HEK293 (cell line): ENCODE measurements around the gene FNDC8.

Experiments used
- GLI2 ChIP-seq: fragments of 450-650 bp; formaldehyde crosslinking; IDR thresholded peaks from 2 replicates; pipeline ENCODE4; 2017; ENCODE audit warnings: missing biosample characterization, missing genetic modification characterization, low read depth, borderline replicate concordance
- HOXD13 ChIP-seq: sonication (generic); formaldehyde crosslinking; IDR thresholded peaks from 2 replicates; pipeline ENCODE4 v1.8.0; 2022; ENCODE audit warnings: missing genetic modification reagents, borderline replicate concordance
- KLF8 ChIP-seq: fragments of 450-650 bp; formaldehyde crosslinking; IDR thresholded peaks from 2 replicates; pipeline ENCODE4 v1.5.1; 2016; ENCODE audit warnings: missing biosample characterization, missing genetic modification characterization
- OSR2 ChIP-seq: fragments of 450-650 bp; formaldehyde crosslinking; IDR thresholded peaks from 2 replicates; pipeline ENCODE4 v1.5.1; 2016; ENCODE audit warnings: missing biosample characterization, missing genetic modification characterization
- REPIN1 ChIP-seq: fragments of 450-650 bp; formaldehyde crosslinking; IDR thresholded peaks from 2 replicates; pipeline ENCODE4 v1.5.1; 2017; ENCODE audit warnings: missing biosample characterization, missing genetic modification characterization, low read depth
- ZBTB48 ChIP-seq: fragments of 450-650 bp; formaldehyde crosslinking; IDR thresholded peaks from 2 replicates; pipeline ENCODE4 v1.5.1; 2016; ENCODE audit warnings: missing biosample characterization, missing genetic modification characterization
- ZFP3 ChIP-seq: fragments of 450-650 bp; formaldehyde crosslinking; IDR thresholded peaks from 2 replicates; pipeline ENCODE4 v1.5.1; 2016; ENCODE audit warnings: low read depth, missing biosample characterization, missing genetic modification characterization
- ZFP37 ChIP-seq: fragments of 450-650 bp; formaldehyde crosslinking; IDR thresholded peaks from 2 replicates; pipeline ENCODE4 v1.5.1; 2016; ENCODE audit warnings: missing biosample characterization, missing genetic modification characterization
- ZIC2 ChIP-seq: fragments of 450-650 bp; formaldehyde crosslinking; IDR thresholded peaks from 2 replicates; pipeline ENCODE4 v1.5.1; 2016; ENCODE audit warnings: missing biosample characterization, missing genetic modification characterization
- ZNF112 ChIP-seq: fragments of 450-650 bp; formaldehyde crosslinking; IDR thresholded peaks from 2 replicates; pipeline ENCODE4 v1.5.0; 2017; ENCODE audit warnings: missing biosample characterization, missing genetic modification characterization
- ZNF239 ChIP-seq: fragments of 450-650 bp; formaldehyde crosslinking; IDR thresholded peaks from 2 replicates; pipeline ENCODE4 v1.5.1; 2016; ENCODE audit warnings: missing biosample characterization, missing genetic modification characterization
- ZNF311 ChIP-seq: fragments of 450-650 bp; formaldehyde crosslinking; IDR thresholded peaks from 2 replicates; pipeline ENCODE4 v1.5.1; 2017; ENCODE audit warnings: missing biosample characterization, missing genetic modification characterization, borderline replicate concordance
- ZNF324 ChIP-seq: fragments of 450-650 bp; formaldehyde crosslinking; IDR thresholded peaks from 2 replicates; pipeline ENCODE4 v1.5.1; 2016; ENCODE audit warnings: missing biosample characterization, missing genetic modification characterization
- ZNF391 ChIP-seq: fragments of 450-650 bp; formaldehyde crosslinking; IDR thresholded peaks from 2 replicates; pipeline ENCODE4 v1.5.1; 2016; ENCODE audit warnings: low read depth, missing biosample characterization, missing genetic modification characterization, borderline replicate concordance
- ZNF501 ChIP-seq: fragments of 450-650 bp; formaldehyde crosslinking; IDR thresholded peaks from 2 replicates; pipeline ENCODE4 v1.5.1; 2016; ENCODE audit warnings: missing biosample characterization, missing genetic modification characterization
- ZNF548 ChIP-seq: fragments of 450-650 bp; formaldehyde crosslinking; IDR thresholded peaks from 2 replicates; pipeline ENCODE4 v1.5.1; 2016; ENCODE audit warnings: missing biosample characterization, missing genetic modification characterization
- ZNF560 ChIP-seq: fragments of 450-650 bp; formaldehyde crosslinking; IDR thresholded peaks from 2 replicates; pipeline ENCODE4 v1.5.1; 2017; ENCODE audit warnings: missing biosample characterization, missing genetic modification characterization, borderline replicate concordance
- ZNF585B ChIP-seq: fragments of 450-650 bp; formaldehyde crosslinking; IDR thresholded peaks from 2 replicates; pipeline ENCODE4 v1.5.1; 2016; ENCODE audit warnings: missing biosample characterization, missing genetic modification characterization
- ZNF626 ChIP-seq: fragments of 450-650 bp; sonication (Bioruptor Pico); formaldehyde crosslinking; IDR thresholded peaks from 2 replicates; pipeline ENCODE4 v1.5.1; 2018; ENCODE audit warnings: missing biosample characterization, missing genetic modification characterization, inconsistent platforms
- ZNF629 ChIP-seq: fragments of 450-650 bp; formaldehyde crosslinking; IDR thresholded peaks from 2 replicates; pipeline ENCODE4 v1.5.1; 2017; ENCODE audit warnings: missing biosample characterization, missing genetic modification characterization
- ZNF660 ChIP-seq: fragments of 450-650 bp; IDR thresholded peaks from 2 replicates; pipeline ENCODE4 v1.5.1; 2018; ENCODE audit warnings: missing biosample characterization, mild to moderate bottlenecking, missing genetic modification characterization
- ZNF677 ChIP-seq: fragments of 450-650 bp; IDR thresholded peaks from 2 replicates; pipeline ENCODE4 v1.5.0; 2018; ENCODE audit warnings: missing biosample characterization, mild to moderate bottlenecking, missing genetic modification characterization, moderate library complexity
- ZNF777 ChIP-seq: fragments of 450-650 bp; formaldehyde crosslinking; IDR thresholded peaks from 2 replicates; pipeline ENCODE4 v1.5.1; 2017; ENCODE audit warnings: missing biosample characterization, missing genetic modification characterization, borderline replicate concordance
- ZNF830 ChIP-seq: fragments of 450-650 bp; IDR thresholded peaks from 2 replicates; pipeline ENCODE4 v1.5.0; 2018; ENCODE audit warnings: missing biosample characterization, missing genetic modification characterization, low read depth, mild to moderate bottlenecking, moderate library complexity
- ZSCAN23 ChIP-seq: fragments of 450-650 bp; formaldehyde crosslinking; IDR thresholded peaks from 2 replicates; pipeline ENCODE4 v1.5.1; 2016; ENCODE audit warnings: missing biosample characterization, missing genetic modification characterization
- ZSCAN30 ChIP-seq: fragments of 450-650 bp; IDR thresholded peaks from 2 replicates; pipeline ENCODE4 v1.5.1; 2018; ENCODE audit warnings: missing biosample characterization, mild to moderate bottlenecking, missing genetic modification characterization, moderate library complexity
- TF ChIP-seq, protein P1 (sequence below): fragments of 450-650 bp; formaldehyde crosslinking; IDR thresholded peaks from 2 replicates; pipeline ENCODE4 v1.5.1; 2017; ENCODE audit warnings: missing biosample characterization, missing genetic modification characterization
- TF ChIP-seq, protein P2 (sequence below): fragments of 450-650 bp; formaldehyde crosslinking; IDR thresholded peaks from 2 replicates; pipeline ENCODE4 v1.5.1; 2016; ENCODE audit warnings: missing biosample characterization, missing genetic modification characterization
- TF ChIP-seq, protein P3 (sequence below): fragments of 450-650 bp; formaldehyde crosslinking; IDR thresholded peaks from 2 replicates; pipeline ENCODE4 v1.5.1; 2016; ENCODE audit warnings: missing biosample characterization, missing genetic modification characterization
- TF ChIP-seq, protein P4 (sequence below): fragments of 450-650 bp; formaldehyde crosslinking; IDR thresholded peaks from 2 replicates; pipeline ENCODE4 v1.5.1; 2016; ENCODE audit warnings: missing biosample characterization, missing genetic modification characterization
- TF ChIP-seq, protein P5 (sequence below): fragments of 450-650 bp; formaldehyde crosslinking; IDR thresholded peaks from 2 replicates; pipeline ENCODE4 v1.5.1; 2016; ENCODE audit warnings: missing biosample characterization, missing genetic modification characterization, low read depth
- TF ChIP-seq, protein P6 (sequence below): fragments of 450-650 bp; formaldehyde crosslinking; optimal IDR thresholded peaks from 2 replicates; pipeline ENCODE3; 2016; ENCODE audit warnings: missing biosample characterization, mild to moderate bottlenecking, missing genetic modification characterization

The FNDC8 gene

DNA sequence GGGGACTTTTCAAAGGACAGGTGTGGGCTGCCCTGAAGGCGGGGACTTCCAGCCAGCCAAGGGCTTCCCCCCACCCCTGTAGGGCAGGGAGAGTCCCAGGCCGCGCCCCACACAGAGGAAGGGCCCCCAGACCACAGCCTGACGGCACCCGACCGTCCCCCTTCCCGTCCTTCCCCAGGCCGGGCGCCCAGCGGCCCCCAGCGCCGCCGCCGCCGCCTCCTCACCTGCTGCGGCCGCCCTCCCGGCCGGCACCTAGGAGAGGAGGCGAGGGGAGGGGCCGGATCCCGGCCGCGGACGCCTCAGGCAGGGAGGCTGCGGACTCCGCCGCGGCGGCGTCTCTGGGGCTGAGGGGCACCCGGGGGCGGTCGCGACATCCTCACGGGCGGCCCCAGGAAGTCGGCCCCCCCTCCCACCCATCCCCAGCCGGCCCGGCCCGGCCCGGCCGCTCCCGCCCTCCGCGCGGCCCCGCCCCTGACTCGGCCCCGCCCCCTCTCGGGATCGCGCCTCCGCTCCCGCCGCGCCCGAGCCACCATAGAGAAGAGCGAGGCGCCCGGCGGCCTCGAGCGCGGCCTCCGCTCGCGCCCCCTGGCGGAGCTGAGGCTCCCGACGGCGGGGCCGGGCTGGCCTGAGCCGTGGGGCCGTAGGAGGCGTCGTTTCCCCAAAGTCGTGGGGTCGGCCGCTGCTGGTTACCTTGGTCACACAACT, 32.4 kb upstream of the FNDC8 start (continued):
- TF ChIP-seq, protein P1, sequence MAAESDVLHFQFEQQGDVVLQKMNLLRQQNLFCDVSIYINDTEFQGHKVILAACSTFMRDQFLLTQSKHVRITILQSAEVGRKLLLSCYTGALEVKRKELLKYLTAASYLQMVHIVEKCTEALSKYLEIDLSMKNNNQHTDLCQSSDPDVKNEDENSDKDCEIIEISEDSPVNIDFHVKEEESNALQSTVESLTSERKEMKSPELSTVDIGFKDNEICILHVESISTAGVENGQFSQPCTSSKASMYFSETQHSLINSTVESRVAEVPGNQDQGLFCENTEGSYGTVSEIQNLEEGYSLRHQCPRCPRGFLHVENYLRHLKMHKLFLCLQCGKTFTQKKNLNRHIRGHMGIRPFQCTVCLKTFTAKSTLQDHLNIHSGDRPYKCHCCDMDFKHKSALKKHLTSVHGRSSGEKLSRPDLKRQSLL (tag by site-specific recombination), result peak; percentile 40; the same call in 1 of the 2 replicates
- TF ChIP-seq ZNF391 (tag by site-specific recombination), result no peak
- no peak for TF ChIP-seq ZFP37 (tag by site-specific recombination)
- TF ChIP-seq, protein P2, sequence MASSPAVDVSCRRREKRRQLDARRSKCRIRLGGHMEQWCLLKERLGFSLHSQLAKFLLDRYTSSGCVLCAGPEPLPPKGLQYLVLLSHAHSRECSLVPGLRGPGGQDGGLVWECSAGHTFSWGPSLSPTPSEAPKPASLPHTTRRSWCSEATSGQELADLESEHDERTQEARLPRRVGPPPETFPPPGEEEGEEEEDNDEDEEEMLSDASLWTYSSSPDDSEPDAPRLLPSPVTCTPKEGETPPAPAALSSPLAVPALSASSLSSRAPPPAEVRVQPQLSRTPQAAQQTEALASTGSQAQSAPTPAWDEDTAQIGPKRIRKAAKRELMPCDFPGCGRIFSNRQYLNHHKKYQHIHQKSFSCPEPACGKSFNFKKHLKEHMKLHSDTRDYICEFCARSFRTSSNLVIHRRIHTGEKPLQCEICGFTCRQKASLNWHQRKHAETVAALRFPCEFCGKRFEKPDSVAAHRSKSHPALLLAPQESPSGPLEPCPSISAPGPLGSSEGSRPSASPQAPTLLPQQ, result no peak
- TF ChIP-seq ZBTB48, result no peak; the same call in 1 of the 2 replicates
- no peak for TF ChIP-seq ZNF324
- TF ChIP-seq ZNF777, result no peak
- TF ChIP-seq ZNF311, result no peak
- TF ChIP-seq ZNF660 (tag by site-specific recombination), result peak; percentile 60; the same call in 1 of the 2 replicates
- TF ChIP-seq OSR2 (tag by site-specific recombination), result no peak
- TF ChIP-seq ZSCAN23 (tag by site-specific recombination), result no peak
- TF ChIP-seq, protein P3, sequence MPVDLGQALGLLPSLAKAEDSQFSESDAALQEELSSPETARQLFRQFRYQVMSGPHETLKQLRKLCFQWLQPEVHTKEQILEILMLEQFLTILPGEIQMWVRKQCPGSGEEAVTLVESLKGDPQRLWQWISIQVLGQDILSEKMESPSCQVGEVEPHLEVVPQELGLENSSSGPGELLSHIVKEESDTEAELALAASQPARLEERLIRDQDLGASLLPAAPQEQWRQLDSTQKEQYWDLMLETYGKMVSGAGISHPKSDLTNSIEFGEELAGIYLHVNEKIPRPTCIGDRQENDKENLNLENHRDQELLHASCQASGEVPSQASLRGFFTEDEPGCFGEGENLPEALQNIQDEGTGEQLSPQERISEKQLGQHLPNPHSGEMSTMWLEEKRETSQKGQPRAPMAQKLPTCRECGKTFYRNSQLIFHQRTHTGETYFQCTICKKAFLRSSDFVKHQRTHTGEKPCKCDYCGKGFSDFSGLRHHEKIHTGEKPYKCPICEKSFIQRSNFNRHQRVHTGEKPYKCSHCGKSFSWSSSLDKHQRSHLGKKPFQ (tag by site-specific recombination), result no peak
- TF ChIP-seq ZNF548 (tag by site-specific recombination), result no peak
- TF ChIP-seq, protein P4, sequence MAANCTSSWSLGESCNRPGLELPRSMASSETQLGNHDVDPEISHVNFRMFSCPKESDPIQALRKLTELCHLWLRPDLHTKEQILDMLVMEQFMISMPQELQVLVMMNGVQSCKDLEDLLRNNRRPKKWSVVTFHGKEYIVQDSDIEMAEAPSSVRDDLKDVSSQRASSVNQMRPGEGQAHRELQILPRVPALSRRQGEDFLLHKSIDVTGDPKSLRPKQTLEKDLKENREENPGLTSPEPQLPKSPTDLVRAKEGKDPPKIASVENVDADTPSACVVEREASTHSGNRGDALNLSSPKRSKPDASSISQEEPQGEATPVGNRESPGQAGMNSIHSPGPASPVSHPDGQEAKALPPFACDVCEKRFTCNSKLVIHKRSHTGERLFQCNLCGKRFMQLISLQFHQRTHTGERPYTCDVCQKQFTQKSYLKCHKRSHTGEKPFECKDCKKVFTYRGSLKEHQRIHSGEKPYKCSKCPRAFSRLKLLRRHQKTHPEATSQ (tag by site-specific recombination), result 0 out of 2 replicates have a peak, but pooled peaks have one; percentile 30
- no peak for TF ChIP-seq ZNF239 (tag by site-specific recombination)
- TF ChIP-seq KLF8 (tag by site-specific recombination), result no peak
- TF ChIP-seq ZNF112 (tag by site-specific recombination), result no peak
- TF ChIP-seq REPIN1 (tag by site-specific recombination), result no peak
- TF ChIP-seq ZNF830 (tag by site-specific recombination), result no peak
- TF ChIP-seq ZFP3, result no peak
- TF ChIP-seq GLI2 (tag by site-specific recombination), result no peak
- TF ChIP-seq ZNF501 (tag by site-specific recombination), result no peak
- TF ChIP-seq HOXD13 (CRISPR knock-in tag), result no peak
- no peak for TF ChIP-seq ZNF560
- TF ChIP-seq ZSCAN30 (tag by site-specific recombination), result peak; percentile 63
- no peak for TF ChIP-seq ZNF585B (tag by site-specific recombination)
- TF ChIP-seq ZIC2 (tag by site-specific recombination), result no peak
- no peak for TF ChIP-seq ZNF629 (tag by site-specific recombination)
- no peak; the same call in 1 of the 2 replicates for TF ChIP-seq ZNF677
- TF ChIP-seq, protein P5, sequence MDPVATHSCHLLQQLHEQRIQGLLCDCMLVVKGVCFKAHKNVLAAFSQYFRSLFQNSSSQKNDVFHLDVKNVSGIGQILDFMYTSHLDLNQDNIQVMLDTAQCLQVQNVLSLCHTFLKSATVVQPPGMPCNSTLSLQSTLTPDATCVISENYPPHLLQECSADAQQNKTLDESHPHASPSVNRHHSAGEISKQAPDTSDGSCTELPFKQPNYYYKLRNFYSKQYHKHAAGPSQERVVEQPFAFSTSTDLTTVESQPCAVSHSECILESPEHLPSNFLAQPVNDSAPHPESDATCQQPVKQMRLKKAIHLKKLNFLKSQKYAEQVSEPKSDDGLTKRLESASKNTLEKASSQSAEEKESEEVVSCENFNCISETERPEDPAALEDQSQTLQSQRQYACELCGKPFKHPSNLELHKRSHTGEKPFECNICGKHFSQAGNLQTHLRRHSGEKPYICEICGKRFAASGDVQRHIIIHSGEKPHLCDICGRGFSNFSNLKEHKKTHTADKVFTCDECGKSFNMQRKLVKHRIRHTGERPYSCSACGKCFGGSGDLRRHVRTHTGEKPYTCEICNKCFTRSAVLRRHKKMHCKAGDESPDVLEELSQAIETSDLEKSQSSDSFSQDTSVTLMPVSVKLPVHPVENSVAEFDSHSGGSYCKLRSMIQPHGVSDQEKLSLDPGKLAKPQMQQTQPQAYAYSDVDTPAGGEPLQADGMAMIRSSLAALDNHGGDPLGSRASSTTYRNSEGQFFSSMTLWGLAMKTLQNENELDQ (tag by site-specific recombination), result no peak
- TF ChIP-seq, protein P6, sequence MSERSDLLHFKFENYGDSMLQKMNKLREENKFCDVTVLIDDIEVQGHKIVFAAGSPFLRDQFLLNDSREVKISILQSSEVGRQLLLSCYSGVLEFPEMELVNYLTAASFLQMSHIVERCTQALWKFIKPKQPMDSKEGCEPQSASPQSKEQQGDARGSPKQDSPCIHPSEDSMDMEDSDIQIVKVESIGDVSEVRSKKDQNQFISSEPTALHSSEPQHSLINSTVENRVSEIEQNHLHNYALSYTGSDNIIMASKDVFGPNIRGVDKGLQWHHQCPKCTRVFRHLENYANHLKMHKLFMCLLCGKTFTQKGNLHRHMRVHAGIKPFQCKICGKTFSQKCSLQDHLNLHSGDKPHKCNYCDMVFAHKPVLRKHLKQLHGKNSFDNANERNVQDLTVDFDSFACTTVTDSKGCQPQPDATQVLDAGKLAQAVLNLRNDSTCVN, result peak; percentile 56
- no peak for TF ChIP-seq ZNF626 (tag by site-specific recombination)
